ENCODE results near the gene GNA12. TPM values are rescaled to one million over a fixed set of nuclear protein-coding genes. Genes with fewer than 3 reads are reported as not detected.

Gene GNA12
- total and polyA plus RNA-seq, 4 experiments from 2014 or later = 4.4 to 16.6 (median 12.6) TPM

DNA sequence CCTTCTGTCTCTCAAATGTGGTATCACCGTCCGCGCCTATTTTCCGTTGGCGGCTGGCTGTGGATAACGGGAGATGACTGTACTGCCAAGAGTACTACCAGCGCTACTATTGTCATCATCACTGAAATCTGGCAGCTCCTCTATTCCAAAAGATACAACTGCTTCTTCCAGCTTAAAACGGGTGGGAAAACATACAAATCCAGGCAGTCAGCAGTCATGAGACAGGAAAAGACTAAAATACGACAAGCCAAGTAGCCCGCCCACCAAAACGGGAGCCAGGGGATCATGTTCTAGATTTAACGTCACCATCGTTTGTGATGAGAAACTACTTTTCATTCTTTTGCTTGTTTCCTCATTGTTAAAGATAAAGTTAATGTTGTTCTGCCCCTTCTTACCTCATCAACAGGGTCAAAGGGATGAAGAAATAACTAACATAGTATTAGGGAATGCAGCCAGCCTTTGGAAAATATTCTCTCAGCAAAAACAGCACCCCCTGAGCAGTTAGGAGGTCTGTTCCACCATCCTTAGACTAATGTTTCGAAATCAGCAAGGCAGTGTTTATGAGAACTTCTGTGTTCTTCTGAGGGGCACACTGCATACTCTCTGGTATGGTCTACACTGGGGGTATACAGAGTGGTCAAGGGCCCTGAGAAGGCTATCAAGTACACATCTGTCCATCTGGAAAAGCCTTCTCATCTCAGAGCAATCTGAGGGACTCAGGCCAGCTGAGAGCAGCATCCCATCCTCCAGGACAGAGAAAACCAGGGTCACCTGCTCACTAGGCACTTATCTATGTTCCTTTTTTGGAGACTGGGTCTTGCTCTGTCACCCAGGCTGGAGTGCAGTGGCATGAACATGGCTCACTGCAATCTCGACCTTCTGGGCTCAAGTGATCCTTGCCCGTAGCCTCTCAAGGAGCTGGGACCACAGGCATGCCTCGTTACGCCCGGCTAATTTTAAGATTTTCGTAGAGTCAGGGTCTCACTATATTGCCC is 47.5 kb downstream of the GNA12 start:
- H3K9me3 ChIP-seq (ENCODE audit: control insufficient read depth in 1 of 2, low read length in 2 of 2) = no peaks in the 10 kb centered on the region
- Mint-ChIP-seq H3K9me3 (no peaks in the 10 kb centered on the region), H3K27me3 (no peaks in the 10 kb centered on the region), H3K4me1 (peaks cover 15 to 29% (median 22%) of the 10 kb centered on the region in 4 donors), H3K4me3 (no peak overlapping the region), H3K27ac (peak overlapping the region in 1 of 7 donors; percentile 23), H3K36me3 (peaks cover 30% of the 10 kb centered on the region in 2 donors)
- no peak for DNase-seq
- H3K27ac ChIP-seq (ENCODE audit: low read depth, low read length) = no peak overlapping the region
- H3K36me3 ChIP-seq (ENCODE audit: insufficient read depth, low read length) = no peaks in the 10 kb centered on the region
- no peak overlapping the region for H3K4me3 ChIP-seq (ENCODE audit: low read length in 2 of 2)
- intact Hi-C loops (cut with micrococcal nuclease) = no loop called here
- peaks cover 10% of the 10 kb centered on the region for H3K4me1 ChIP-seq (ENCODE audit: insufficient read depth, low read length)
- ChIA-PET POLR2A (ENCODE audit: partially characterized antibody) (no interaction called here), CTCF (ENCODE audit: partially characterized antibody) (no interaction called here)
- H3K27me3 ChIP-seq (ENCODE audit: insufficient read depth, low read length) = no peaks in the 10 kb centered on the region

GRCh38 chr7:2795906-2796305 is 48.2 kb downstream of the GNA12 start:
- DNase-seq = no peak
- Histone ChIP-seq H3K36me3 (ENCODE audit: insufficient read depth, low read length) (no peaks in the 10 kb centered on the region), H3K4me1 (ENCODE audit: insufficient read depth, low read length) (peaks cover 2% of the 10 kb centered on the region)

DNA sequence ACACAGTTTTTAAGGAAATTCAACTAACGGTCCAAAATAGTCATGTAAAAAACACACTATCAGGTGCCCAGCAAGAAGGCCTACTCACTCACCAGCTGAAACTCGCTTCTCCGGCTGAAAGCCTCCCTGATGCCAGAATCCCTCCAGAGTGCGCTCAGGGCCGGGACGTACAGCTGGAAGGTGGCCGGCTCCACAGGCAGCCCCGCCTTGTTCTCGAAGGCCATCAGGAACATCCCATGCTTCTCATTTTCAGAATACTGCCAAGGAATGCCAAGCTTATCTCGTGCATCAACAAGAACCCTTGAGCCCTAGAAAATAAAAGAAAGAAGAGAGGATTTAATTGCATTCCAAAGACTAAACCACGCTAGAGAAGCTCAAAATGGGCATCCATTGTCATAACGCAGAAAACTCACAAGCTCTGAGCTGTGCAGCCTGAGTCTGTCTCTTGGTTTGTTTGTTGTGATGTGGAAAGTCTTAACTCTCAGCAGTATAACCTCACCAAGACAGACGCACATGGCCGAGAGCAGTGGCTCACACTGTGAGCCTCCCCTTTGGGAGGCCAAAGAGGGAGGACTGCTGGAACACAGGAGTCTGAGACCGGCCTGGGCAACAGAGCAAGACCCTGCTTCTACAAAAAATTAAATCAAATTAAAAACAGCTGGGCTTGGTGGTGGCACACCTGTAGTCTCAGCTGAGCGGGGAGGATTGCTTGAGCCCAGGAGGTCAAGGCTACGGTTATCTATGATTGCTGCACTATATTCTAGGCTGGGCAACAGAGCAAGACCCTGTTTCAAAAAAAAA is 49.1 kb downstream of the GNA12 start:
- Histone ChIP-seq H3K4me1 (ENCODE audit: insufficient read depth, low read length) (no peaks in the 10 kb centered on the region), H3K4me3 (ENCODE audit: low read length in 2 of 2) (no peak overlapping the region), H3K27me3 (ENCODE audit: insufficient read depth, low read length) (no peaks in the 10 kb centered on the region), H3K36me3 (ENCODE audit: insufficient read depth, low read length) (no peaks in the 10 kb centered on the region), H3K27ac (ENCODE audit: low read depth, low read length) (no peak overlapping the region), H3K9me3 (ENCODE audit: control insufficient read depth in 1 of 2, low read length in 2 of 2) (no peaks in the 10 kb centered on the region)
- H3K27me3 Mint-ChIP-seq = no peaks in the 10 kb centered on the region
- no peak overlapping the region for H3K4me3 Mint-ChIP-seq
- intact Hi-C loops (cut with micrococcal nuclease) = no loop called here
- DNase-seq = no peak
- peaks cover 37 to 38% of the 10 kb centered on the region in 2 donors for H3K36me3 Mint-ChIP-seq
- H3K4me1 Mint-ChIP-seq = peaks cover 4 to 16% (median 12%) of the 10 kb centered on the region in 4 donors
- H3K9me3 Mint-ChIP-seq = no peaks in the 10 kb centered on the region
- POLR2A ChIA-PET (ENCODE audit: partially characterized antibody) = no interaction called here
- CTCF ChIA-PET (ENCODE audit: partially characterized antibody) = no interaction called here
- H3K27ac Mint-ChIP-seq = no peak overlapping the region

More at GRCh38 chr7:2795906-2796305, 48.2 kb downstream of the GNA12 start:
- CTCF ChIA-PET (ENCODE audit: partially characterized antibody) = no interaction called here
- POLR2A ChIA-PET (ENCODE audit: partially characterized antibody) = no interaction called here
- no peak overlapping the region for H3K27ac ChIP-seq (ENCODE audit: low read depth, low read length)
- Mint-ChIP-seq H3K27ac (peak overlapping the region in 1 of 7 donors; percentile 4), H3K9me3 (no peaks in the 10 kb centered on the region), H3K4me3 (no peak overlapping the region), H3K36me3 (peaks cover 31 to 33% of the 10 kb centered on the region in 2 donors), H3K27me3 (no peaks in the 10 kb centered on the region), H3K4me1 (peaks cover 8 to 21% (median 15%) of the 10 kb centered on the region in 4 donors)
- H3K27me3 ChIP-seq (ENCODE audit: insufficient read depth, low read length) = no peaks in the 10 kb centered on the region
- no peaks in the 10 kb centered on the region for H3K9me3 ChIP-seq (ENCODE audit: control insufficient read depth in 1 of 2, low read length in 2 of 2)
- H3K4me3 ChIP-seq (ENCODE audit: low read length in 2 of 2) = no peak overlapping the region
- intact Hi-C loops (cut with micrococcal nuclease) = no loop called here

DNA sequence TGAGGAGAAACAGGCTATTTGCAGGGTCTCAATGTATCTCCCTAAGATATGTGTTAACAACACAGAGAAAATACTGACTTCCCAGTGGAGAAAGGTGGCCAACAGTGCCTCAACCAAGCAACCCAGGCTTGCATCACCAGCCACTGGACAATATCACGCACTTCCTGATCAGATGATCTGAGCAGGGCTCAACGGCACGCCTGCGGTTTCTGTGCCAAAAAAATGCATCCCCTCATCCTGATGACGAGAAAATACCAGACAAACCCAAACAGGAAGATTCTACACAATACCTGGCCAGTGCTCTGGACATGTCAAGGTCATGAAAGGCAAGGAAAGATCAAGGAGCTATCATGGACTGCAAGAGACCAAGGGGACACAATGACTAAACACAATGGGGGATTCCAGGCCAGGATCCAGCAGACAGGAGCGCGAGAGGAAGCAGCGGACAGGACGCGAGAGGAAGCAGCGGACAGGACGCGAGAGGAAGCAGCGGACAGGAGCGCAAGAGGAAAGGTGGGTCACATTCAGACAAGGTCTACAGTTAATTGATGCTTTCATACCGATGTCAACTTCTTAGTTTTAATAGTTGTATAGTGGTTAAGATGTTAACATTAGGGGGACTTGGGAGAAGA is 51.1 kb downstream of the GNA12 start:
- Mint-ChIP-seq H3K36me3 (peaks cover 45% of the 10 kb centered on the region in 2 donors), H3K27ac (peak overlapping the region in 2 of 7 donors; percentile 24 to 62), H3K4me1 (peaks cover 0 to 4% (median 2%) of the 10 kb centered on the region in 4 donors), H3K9me3 (no peaks in the 10 kb centered on the region), H3K4me3 (no peak overlapping the region), H3K27me3 (no peaks in the 10 kb centered on the region)
- Histone ChIP-seq H3K4me1 (ENCODE audit: insufficient read depth, low read length) (no peaks in the 10 kb centered on the region), H3K4me3 (ENCODE audit: low read length in 2 of 2) (no peak overlapping the region), H3K27me3 (ENCODE audit: insufficient read depth, low read length) (no peaks in the 10 kb centered on the region), H3K9me3 (ENCODE audit: control insufficient read depth in 1 of 2, low read length in 2 of 2) (no peaks in the 10 kb centered on the region), H3K36me3 (ENCODE audit: insufficient read depth, low read length) (no peaks in the 10 kb centered on the region), H3K27ac (ENCODE audit: low read depth, low read length) (no peak overlapping the region)
- CTCF ChIA-PET (ENCODE audit: partially characterized antibody) = no interaction called here
- DNase-seq = no peak
- intact Hi-C loops (cut with micrococcal nuclease) = no loop called here
- POLR2A ChIA-PET (ENCODE audit: partially characterized antibody) = no interaction called here

GRCh38 chr7:2792235-2792634 is 51.9 kb downstream of the GNA12 start:
- Mint-ChIP-seq H3K4me3 (no peak overlapping the region), H3K9me3 (no peaks in the 10 kb centered on the region), H3K27ac (no peak overlapping the region), H3K27me3 (no peaks in the 10 kb centered on the region), H3K36me3 (peaks cover 45 to 50% of the 10 kb centered on the region in 2 donors), H3K4me1 (peaks cover 0 to 4% (median under 1%) of the 10 kb centered on the region in 4 donors)
- Histone ChIP-seq H3K27ac (ENCODE audit: low read depth, low read length) (no peak overlapping the region), H3K36me3 (ENCODE audit: insufficient read depth, low read length) (no peaks in the 10 kb centered on the region), H3K4me1 (ENCODE audit: insufficient read depth, low read length) (no peaks in the 10 kb centered on the region), H3K9me3 (ENCODE audit: control insufficient read depth in 1 of 2, low read length in 2 of 2) (no peaks in the 10 kb centered on the region), H3K27me3 (ENCODE audit: insufficient read depth, low read length) (no peaks in the 10 kb centered on the region), H3K4me3 (ENCODE audit: low read length in 2 of 2) (no peak overlapping the region)
- intact Hi-C loops (cut with micrococcal nuclease) = no loop called here
- POLR2A ChIA-PET (ENCODE audit: partially characterized antibody) = no interaction called here
- no peak for DNase-seq
- CTCF ChIA-PET (ENCODE audit: partially characterized antibody) = no interaction called here

GRCh38 chr7:2791390-2791789 is 52.7 kb downstream of the GNA12 start:
- no peaks in the 10 kb centered on the region for H3K27me3 ChIP-seq (ENCODE audit: insufficient read depth, low read length)
- peaks cover 0 to 2% (median under 1%) of the 10 kb centered on the region in 4 donors for H3K4me1 Mint-ChIP-seq
- ChIA-PET POLR2A (ENCODE audit: partially characterized antibody) (interaction anchor here (0.6 kb wide), 1 partner anchor 328 kb away, joined by 3 read pairs; no protein-coding TSS in a partner anchor), CTCF (ENCODE audit: partially characterized antibody) (interaction anchor here (0.7 kb wide), 1 partner anchor 13 kb away, joined by 3 read pairs; no protein-coding TSS in a partner anchor)
- H3K4me3 Mint-ChIP-seq = no peak overlapping the region
- H3K36me3 Mint-ChIP-seq = peaks cover 46 to 56% of the 10 kb centered on the region in 2 donors
- H3K27me3 Mint-ChIP-seq = no peaks in the 10 kb centered on the region
- H3K27ac ChIP-seq (ENCODE audit: low read depth, low read length) = no peak overlapping the region
- DNase-seq = no peak
- H3K27ac Mint-ChIP-seq = no peak overlapping the region
- H3K36me3 ChIP-seq (ENCODE audit: insufficient read depth, low read length) = no peaks in the 10 kb centered on the region
- H3K4me3 ChIP-seq (ENCODE audit: low read length in 2 of 2) = no peak overlapping the region
- no peaks in the 10 kb centered on the region for H3K4me1 ChIP-seq (ENCODE audit: insufficient read depth, low read length)
- no peaks in the 10 kb centered on the region for H3K9me3 ChIP-seq (ENCODE audit: control insufficient read depth in 1 of 2, low read length in 2 of 2)
- no peaks in the 10 kb centered on the region for H3K9me3 Mint-ChIP-seq
- intact Hi-C loops (cut with micrococcal nuclease) = no loop called here
